IPS-NIHi7 (cell line): ENCODE results near the gene C19orf47.
A peak's percentile ranks its signal among the peaks of the same experiment; 100 is the strongest.

ENCODE experiments used
- DNase-seq: peaks from one replicate; pipeline ENCODE4 v3.0.0; 2012; ENCODE audit warnings: mixed read lengths; ENCODE audit errors: extremely low spot score

Gene C19orf47, protein sequence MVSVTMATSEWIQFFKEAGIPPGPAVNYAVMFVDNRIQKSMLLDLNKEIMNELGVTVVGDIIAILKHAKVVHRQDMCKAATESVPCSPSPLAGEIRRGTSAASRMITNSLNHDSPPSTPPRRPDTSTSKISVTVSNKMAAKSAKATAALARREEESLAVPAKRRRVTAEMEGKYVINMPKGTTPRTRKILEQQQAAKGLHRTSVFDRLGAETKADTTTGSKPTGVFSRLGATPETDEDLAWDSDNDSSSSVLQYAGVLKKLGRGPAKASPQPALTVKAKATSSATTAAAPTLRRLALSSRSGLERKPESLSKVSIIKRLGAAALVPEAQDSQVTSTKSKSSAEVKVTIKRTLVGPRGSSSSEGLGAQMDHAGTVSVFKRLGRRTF

GRCh38 chr19:40348125-40348913, at the start of gene C19orf47, which contains the start of gene PLD3:
Gene C19orf47 (minus strand): TSS chr19:40348397. CDS start chr19:40341857, 6,540 bp downstream.
Gene PLD3 (plus strand): TSS chr19:40348695. CDS start chr19:40366484, 17,789 bp downstream.
- peak; percentile 100 for DNase-seq

DNA sequence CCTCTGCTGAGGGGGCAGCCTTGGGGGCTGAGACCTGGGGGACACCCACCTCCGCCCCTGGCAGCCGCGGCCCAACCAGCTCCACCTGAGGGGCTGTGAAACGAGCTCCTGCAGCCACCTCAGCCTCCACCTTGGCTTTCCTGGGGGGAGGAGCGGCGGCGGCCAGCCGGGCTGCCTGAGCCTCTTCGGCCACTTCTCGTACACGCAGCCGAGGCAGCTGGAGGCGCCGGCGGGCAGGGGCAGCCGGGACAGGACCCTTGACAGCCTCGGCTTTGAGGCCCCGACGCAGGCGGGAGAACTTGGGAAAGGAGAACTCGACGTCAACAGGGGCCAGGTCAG, 49.3 kb upstream of the C19orf47 start:
- DNase-seq, result no peak

- DNase-seq, result no peak
These were observed 48.8 kb upstream of the C19orf47 start for GRCh38 chr19:40396886-40397567.

- no peak for DNase-seq
These were observed 47.8 kb upstream of the C19orf47 start for GRCh38 chr19:40395956-40396355.

DNA sequence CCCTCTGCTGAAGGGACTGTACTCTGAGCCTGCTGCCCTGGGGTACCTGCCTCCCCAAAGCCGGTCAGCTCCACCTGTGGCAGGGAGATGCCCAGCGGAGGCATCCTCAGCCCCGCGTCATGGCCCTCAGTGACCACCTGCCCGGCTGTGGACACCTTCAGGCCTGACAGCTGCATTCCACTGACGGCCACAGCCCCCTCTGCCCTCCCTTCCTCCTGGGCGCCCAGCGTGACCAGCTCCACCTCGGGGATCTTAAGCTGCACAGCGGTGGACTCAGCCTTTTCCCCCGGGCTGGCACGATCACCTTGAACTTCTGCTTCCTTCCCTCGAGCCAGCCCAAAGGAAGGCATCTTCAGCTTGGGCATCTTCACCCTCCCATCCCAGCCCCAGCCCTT, 46.6 kb upstream of the C19orf47 start:
- DNase-seq, result no peak

DNA sequence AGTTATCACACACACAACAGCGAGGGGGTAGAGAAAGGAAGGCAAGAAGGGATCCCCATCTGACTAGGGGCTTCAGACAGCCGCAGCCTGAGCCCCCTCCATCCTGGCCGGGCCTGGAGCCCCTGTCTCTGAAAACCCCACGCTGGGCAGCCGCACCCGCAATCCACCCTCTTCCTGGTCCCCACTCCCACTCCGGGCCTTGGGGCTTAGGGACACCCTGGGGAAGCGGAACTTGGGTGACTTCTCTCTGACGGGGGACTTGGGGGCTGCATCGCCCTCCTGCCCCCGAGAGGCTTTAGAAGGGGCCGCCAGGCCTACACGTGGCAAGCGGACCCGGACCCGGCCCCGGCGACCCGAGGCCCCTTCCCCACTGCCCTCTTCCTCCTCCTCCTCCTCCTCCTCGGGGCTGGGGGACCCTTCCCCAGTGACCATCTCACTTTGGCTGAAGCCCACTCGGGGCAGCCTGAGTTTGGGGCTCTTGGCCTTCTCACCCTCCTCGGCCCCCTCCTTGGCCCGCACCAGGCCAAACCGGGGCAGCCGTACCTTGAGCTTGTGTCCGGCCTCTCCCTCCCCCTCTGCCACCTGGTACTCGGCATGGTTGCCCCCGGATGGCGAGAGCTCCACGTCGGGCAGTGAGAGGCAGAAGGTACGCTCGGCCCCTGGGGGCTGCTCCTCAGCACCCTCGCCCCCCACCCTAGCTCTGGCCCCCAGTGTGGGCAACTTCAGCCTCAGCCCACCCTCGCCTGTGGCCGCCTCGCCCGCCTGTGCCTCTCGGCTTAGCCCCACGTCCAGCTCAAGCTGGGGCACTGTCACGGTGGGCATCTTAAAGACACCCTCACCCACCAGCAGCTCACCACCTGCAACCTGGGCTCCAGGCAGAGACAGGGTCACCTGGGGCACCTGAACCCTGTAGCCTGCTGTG, 46.0 kb upstream of the C19orf47 start:
- DNase-seq, result no peak

DNA sequence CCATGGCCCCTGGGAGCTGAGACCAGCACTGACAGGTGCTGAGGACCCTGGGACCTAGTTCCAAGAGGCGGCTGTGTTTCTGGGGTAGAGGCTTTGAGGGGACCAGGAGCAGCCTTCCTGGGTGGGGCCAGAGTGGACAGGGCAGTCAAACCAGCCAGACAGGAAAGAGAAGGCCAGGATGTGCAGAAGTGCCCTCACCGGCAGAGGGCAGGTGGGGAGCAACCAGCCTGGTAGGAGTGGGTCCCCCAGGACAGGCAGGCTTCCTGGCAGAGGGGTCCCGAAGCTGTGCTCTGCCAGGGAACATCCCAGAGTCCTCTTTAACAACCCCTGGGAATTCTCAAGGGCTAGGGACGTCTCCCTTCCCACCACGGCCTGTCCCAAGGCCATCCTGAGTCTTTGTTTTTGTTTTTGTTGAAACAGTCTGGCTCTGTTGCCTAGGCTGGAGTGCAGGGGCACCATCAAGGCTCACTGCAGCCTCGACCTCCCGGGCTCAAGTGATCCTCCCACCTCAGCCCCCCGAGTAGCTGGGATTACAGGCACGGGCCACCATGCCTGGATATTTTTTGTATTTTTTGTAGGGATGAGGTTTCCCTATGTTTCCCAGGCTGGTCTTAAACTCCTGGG, 44.8 kb upstream of the C19orf47 start:
- no peak for DNase-seq

GRCh38 chr19:40392123-40392522, 43.9 kb upstream of the C19orf47 start:
- DNase-seq, result no peak

DNA sequence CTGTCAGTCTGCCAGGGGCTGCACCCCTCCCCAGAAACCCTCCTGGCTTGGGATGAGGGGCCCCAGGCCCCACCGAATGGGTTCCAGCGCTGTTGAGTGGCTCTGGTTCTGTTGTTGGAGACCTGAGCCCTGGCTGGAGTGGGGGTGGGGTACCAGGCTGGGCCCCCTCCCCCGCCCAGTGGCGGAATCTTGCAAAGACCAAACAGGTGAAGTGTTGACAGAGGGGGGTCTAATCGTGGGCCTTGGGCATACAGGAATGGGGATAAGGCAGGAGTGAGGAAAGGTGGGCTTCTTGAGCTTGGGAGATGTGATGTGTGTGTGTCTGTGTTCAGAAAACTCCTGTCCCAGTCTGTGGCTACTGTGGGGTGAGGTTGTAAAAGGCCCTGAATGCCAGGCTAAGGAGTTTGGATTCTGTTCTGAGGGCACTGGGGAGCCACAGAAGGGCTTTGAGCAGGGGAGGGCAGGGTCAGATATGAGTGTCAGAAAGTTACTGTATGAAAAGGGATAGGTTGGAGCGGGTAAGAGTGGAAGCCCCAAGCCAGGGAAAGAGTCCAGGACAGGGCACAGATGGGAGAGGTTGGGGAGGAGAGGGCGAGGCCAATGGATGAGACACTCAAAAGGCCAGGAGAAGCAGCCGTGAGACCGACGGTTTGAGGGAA, 42.0 kb upstream of the C19orf47 start, which contains the start of gene HIPK4:
Gene HIPK4 (minus strand): TSS at position 98 of the 659 bp plus-strand sequence. CDS start 279 bp downstream, outside the sequence.
- no peak for DNase-seq

- no peak for DNase-seq
These were observed 41.3 kb upstream of the C19orf47 start for GRCh38 chr19:40389404-40390083.

GRCh38 chr19:40388481-40388880, 40.3 kb upstream of the C19orf47 start:
- DNase-seq, result no peak

DNA sequence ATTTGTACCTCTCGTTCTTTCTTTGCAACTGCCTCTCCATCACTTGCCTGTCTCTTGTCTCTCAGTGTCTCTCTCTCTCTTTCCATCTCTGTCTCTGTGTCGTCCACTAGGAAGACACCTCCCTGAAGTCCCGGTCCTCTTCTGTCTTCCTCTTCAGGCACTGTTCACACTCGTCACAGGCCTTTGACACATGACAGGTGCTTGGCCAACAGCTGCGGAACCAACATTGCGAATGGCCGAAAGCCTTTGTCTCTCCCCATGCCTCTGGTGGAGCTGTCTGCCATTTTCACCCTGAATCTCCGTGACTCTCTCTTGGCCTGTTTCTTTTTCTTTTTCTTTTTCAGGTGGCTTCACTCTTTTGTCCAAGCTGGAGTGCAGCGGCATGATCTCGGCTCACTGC, 39.0 kb upstream of the C19orf47 start:
- no peak for DNase-seq

DNA sequence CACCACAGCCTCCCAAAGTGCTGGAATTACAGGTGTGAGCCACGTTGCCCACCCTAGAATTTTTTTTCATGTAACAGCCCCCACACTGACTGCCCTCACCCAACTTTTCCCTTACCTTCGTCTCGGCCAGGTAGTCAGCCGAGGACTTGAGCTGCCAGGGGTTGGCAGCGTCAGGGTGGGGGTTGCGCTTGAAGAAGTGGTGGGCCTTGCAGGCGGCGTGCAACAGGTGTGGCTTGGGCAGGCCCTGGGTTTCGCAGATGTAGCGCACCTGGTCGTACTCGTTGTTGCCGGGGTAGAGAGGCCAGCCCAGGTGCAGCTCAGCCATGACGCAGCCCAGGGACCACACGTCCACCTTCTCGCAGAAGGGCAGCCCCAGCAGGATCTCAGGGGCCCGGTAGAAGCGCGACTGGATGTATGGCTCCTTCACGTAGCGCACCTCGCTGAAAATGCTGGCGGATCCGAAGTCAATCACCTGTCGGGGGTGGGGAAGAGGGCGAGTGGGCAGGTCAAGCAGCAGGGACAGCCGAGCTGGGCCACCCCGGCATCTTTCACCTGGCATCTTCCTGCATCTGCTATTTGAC, 35.6 kb upstream of the C19orf47 start:
- no peak for DNase-seq

- DNase-seq, result peak; percentile 57
These were observed 33.1 kb upstream of the C19orf47 start for GRCh38 chr19:40381321-40381720.

GRCh38 chr19:40380199-40381037, 32.2 kb upstream of the C19orf47 start:
- DNase-seq, result no peak

DNA sequence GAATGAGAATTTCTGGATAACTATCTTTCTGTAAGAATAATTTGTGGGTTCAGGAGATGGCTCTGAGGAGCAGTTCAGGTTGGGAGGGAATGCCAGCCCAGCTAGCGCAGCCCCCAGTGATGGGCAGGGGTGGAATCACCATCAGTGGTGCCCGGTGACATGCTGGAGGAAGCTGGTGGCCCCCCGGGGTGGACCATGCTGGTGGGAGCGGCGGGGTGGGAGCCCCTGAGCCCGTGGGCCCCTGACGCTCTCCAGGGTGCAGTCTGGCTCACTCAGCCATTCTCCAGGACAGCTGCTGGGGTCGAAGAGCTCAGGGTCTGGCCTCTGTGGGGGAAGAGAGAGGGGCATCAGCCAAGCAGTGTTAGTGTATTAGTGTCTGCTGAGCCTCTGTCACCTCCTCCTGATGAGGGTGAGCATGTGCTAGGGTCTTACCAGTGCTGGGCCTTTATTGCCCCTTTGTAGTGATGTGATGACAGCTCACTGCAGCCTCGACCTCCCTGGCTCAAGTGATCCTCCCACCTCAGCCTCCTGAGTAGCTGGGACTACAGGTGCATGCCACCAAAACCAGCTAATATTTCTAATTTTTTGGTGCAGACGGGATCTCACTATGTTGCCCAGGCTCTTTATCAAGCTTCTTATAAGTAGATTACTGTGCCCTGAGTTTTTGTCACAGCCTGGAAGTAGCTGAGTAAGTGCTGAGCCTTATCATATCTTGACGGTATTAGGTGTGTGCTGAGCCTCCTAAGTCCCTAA, 31.4 kb upstream of the C19orf47 start:
- DNase-seq, result no peak

DNA sequence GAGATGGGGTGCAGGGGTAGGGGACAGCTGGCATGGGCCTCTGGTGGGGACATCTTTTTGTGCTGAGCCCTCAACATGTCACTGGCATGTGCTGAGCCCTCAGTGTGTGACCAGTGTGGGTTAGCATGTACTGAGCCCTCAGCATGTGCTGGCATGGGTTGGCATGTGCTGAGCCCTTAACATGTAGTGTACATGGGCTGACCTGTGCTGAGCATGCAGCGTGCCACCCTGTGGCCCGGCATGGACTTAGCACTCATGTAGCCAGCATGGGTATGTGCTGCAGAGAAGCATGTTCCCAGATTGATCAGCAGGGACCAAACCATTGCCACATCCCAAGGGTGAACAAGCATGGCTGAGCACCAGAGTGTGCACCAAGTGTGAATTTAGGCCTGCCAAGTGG, 30.3 kb upstream of the C19orf47 start:
- DNase-seq, result no peak
